ENCODE data around the gene LUZP2. TPM values are rescaled to one million over a fixed set of nuclear protein-coding genes. Genes with fewer than 3 reads are reported as not detected.

LUZP2 gene
- total RNA-seq, 1 donor from 2014 or later = 1.3 TPM

DNA sequence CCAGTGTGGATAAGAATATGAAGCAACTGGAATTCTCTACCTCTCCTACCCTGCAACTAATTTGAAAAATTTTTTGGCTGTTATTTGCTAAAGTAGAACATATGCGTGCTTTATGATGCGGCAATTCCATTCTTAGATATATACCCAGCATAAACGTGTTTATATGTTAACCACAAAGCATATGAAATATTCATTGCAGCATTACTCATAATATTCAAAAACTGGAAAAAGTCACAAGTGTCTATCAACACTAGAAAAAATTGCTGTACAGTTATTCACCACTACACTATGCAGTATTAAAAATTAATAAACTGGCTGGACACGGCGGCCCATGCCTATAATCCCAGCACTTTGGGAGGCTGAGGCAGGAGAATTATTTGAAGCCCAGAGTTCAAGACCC is 226.4 kb downstream of the LUZP2 start:
- no peak for ATAC-seq

DNA sequence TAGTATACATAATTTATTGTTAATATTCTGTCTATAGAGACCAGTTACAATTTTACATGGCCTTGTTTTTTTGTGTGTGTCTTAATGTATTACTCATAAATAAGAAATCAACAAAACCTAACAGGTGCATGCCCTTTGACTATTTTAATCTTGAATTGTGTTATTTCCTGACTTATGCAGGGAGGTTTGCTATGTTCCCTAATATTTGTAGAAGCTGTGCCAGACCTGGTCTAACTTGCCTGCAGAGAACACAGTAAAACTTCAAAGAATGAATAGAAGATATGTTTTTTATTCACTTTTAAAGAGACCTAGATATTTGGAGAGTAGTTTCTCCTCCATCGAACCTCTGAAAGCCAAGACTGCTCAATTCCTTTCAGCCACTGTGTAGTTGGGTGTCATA is 234.7 kb downstream of the LUZP2 start:
- ATAC-seq = no peak

DNA sequence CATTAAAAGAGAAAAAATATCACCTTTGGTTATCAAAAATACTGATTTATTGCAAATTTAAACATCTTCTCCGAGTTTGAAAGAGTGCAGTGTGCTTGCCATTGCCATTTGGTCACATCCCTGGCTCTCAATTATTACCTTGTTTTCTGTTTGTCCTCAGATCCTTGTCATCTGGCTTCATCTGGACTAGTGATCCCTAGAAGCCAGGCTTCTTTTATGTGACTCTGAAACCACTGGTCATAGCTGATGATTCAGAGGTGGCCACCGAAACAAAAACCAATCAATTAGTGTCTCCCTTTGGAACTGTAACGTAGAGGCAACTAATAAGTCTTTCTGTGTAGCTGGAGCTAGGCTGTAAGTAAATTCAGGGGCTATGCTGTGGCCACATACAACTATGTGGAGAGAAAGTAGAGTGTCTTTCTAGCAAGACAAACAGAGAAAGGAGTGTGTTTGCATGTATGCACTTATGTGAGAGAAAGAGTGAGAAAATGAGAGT is 237.9 kb downstream of the LUZP2 start:
- ATAC-seq = no peak

DNA sequence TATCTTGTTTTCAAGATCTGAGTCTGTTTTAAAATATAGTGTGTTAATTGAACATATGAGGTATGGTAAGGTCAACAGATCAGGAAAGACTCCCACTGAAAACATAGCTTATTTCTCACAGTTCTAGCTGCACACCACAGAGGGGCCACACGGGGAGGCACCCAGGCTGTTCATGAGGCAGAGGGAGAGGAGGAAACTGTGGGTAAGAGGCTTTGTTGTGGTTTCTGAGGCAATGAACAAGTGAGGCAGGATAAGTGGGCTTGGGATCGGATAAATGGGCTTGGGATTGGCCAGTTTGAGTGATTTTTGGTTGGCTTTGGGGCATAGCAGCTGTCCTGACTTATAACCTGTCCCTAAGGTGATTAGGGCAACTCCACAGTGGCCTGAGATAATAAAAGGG is 242.1 kb downstream of the LUZP2 start:
- no peak for ATAC-seq

DNA sequence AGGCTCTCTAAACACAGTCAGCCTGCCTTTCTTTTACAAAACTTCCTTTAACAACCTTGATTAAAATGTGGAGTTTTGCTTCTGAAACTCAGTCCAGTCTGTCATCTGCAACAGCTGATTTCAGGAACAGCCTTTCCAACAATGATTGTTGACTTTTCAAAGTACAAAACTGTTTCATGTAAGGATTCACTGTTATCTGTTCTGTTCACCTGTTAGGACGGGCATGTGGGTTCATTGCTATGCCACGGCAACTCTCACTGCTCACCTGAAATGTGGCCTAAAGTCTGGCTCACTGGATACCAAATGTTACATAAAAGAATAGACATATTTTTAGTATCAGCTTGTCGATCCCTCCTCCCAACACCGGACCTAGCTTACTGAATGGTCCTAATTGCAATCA is 242.8 kb downstream of the LUZP2 start:
- no peak for ATAC-seq

DNA sequence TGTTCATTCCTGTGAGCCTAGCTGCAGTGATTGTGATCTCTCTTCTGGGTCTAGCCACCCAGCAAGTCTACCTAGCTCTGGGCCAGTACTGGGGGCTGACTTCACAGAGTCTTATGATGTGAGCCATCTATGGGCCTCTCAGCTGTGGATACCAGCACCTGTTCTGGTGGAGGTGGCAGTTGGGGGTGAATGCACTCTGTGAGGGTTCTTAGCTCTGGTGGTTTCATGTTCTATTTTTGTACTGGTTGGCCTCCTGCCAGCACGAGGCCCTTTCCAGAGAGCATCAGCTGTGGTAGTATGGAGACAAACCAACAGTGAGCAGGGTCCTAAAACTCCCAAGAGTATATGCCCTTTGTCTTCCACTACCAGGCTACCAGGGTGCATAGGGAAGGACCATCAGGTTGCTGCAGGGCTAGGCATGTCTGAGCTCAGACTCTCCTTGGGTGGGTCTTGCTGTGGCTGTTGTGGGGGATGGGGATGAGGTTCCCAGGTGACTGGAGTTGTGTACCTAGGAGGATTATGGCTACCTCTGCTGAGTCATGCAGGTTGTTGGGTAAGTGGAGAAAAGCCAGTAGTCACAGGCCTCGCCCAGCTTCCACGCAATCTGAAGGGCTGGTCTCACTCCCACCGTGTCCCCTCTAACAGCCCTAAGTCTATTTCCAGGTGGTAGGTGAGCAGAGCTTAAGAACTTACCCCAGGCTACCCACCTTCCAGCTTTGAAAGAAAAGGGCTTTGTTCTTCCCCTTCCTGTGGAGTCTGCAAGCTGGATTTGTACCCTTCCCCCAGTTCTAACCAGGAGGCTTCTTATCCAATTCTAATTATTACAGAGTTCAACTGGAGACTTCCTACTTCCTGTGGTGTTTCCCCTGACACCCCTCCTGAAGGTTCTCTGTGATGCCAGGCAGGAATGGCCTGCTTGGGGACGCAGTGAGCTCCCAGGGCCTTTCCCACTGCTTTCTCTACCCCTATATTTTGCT is 250.7 kb downstream of the LUZP2 start:
- peak; percentile 81 for ATAC-seq

DNA sequence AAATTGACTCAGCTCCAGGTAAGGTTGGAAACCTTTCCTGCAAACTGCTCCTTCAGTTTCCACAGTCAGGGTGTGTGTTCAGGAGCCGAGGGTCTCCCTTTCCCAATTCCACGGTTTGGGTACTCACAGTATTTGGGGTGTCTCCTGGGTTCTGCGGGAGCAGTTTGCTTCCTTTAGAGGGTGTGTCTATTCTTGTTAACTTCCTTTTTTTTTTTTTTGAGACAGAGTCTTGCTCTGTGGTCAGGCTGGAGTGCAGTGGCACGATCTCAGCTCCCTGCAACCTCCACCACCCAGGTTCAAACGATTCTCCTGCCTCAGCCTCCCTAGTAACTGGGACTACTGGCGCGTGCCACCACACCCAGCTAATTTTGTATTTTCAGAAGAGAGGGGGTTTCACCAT is 251.4 kb downstream of the LUZP2 start:
- ATAC-seq = no peak

DNA sequence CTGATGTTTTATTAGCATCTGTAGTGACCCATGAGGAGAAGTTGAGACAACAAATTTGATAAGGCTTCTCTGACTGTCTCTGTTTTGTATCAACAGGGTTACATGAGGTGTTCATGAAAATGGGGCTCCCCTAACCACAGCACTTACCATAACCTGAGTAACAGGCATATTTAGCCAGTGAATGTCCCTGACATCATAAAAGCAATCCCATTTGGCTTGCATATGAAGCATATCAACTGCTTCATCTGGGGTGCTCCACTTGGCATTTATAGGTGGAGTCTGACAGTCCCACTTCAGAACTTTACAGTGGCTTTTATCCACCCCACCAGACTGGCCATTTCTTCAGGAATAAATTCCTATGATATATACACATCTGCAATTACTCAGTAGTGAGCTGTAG is 257.6 kb downstream of the LUZP2 start:
- ATAC-seq = peak; percentile 62

DNA sequence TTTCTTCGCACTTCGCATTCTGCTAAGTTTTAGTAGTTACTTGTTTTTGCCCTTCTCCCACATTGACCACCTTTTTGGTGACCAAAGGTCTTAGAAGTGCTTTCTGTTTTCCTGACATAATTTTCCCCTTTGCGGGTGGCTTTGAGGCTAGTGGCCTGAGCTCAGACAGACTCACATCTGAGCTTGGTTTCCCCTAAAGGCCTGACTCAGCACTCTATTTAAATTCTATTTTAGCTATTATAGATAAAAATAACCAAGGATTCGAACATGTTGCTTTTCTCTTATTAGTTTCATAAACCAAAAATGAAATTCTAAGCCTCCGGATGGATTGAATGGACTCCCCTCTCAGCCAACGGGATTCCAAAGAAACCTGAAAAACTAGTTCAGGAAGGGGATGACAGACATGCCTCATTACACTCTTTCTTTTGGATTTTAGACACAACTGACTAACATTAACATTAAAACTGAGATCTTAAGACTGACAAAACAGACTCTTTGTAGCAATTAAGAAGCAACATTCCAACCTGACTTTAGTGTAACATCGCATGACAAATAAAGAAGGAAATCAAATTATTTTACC is 258.5 kb downstream of the LUZP2 start:
- peak; percentile 56 for ATAC-seq

DNA sequence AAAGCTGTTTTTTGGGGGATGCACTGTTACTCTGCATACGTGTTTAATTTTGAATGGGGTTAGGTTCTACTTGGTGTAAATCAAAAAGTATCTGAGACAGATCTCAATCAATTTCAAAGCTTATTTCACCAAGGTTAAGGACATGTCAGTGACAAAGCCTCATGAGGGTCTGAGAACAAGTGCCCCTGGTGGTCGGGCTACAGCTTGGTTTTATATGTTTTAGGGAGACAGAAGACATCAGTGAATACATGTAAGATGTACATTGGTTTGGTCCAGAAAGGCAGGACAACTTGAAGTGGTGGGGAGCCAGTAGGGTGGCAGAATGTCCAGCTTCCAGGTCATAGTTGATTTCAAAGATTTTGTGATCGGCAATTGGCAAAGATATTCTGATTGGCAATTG is 262.9 kb downstream of the LUZP2 start:
- no peak for ATAC-seq

DNA sequence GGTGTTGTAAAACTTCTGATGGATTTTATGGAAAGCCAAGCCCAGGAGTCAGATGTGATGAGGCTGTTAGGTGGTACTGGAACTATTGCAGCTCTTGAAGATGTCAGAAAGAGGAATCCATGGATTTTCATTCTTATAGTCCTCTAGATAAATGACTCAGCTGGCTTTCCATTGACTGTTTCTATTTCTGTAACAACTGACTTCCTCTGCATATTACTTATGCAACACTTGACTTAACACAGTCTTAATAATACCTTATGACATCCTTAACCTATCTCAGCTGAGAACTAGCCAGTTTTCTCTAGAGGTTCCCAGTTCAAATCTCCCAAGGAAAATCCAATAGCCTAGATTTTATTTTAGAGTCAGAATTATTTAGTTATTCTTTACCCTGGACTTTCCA is 263.8 kb downstream of the LUZP2 start:
- ATAC-seq = peak; percentile 52

DNA sequence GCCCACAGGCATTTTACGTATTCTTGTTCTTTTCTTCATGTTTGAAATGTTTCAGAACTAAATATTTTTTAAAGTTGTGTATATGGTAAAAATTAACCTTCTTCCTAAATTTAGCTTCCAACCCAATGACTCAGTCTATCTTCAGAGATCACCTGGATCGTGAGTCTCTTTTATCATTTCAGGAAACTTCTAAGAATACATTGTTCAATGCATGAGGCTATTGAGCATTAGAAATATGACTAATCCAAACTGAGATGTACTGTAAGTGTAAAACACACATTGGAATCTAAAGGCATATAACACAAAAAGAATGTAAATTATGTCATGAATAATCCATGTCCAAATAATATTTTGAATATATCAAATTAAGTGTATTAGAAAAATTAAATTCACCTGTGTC is 265.2 kb downstream of the LUZP2 start:
- ATAC-seq = no peak

DNA sequence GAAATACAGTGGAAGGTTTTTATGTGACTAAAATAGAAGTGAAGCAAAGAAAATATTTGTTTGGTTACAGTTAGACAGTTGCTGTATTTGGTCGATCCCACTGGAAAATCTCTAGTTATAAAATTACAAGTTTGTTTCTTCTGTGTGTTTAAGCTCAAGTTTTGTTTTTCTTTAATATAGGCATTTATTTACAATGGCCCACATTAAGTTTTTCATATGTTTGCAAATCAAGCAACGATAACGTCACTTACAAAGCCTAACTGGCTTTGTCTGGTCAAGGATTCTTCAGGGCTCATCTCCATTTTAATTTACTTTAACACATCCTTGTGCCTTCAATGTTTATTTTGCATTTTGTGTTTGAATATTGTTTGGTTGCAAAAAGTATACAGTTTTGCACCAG is 270.6 kb downstream of the LUZP2 start:
- no peak for ATAC-seq

DNA sequence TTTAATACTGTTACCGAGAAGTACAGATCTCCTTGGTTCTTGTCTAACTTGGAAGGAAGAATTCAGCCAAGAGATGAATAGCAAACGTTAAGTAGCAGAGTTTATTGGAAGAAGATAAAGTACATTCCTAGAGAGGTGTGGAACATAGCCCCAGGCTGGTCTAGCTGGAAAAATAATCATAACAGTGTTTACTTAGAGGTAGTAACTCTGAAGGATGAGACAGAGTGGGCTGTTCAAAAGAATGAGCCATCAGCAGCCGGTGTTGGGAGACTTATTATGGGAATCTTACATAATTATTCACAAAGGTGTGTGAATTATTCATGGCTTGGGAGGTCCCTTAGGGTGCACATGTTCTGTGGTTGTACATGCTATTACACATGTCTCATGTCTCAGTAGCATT is 276.5 kb downstream of the LUZP2 start:
- peak; percentile 75 for ATAC-seq

DNA sequence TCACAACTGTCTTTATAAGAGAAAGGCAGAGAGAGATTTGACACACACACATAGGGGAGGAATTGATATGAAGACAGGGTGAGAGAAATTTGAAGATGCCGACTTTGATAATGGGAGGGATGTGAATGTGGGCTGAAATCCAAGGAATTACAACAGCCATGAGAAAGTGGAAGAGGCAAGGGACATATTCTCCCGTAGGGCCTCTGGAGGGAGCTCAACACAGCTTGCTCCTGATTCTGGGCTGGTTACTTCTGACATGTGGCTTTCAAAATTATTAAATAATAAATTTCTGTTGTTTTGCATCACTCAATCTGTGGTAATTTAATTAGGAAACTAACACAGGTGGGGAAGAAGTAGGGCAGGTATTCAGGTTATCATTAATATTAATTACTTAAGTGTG is 282.9 kb downstream of the LUZP2 start:
- ATAC-seq = no peak

DNA sequence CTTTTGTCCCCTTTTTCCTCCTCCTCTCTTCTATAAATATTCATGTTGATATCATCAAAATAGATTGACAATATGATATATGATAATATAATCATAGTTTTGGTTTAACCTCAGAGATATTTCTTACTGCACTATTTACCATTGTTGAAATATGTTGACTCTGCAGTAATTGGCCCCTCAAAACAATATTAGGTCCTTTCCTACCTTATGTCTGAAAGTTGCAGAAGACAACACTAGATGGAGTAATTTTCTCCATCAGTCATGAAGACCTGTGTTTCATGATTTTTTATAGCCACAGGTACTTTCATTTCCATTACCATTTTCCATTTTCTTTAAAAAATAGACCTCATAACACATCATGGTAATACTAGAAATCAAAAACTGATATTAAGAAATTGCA is 284.4 kb downstream of the LUZP2 start:
- ATAC-seq = no peak

DNA sequence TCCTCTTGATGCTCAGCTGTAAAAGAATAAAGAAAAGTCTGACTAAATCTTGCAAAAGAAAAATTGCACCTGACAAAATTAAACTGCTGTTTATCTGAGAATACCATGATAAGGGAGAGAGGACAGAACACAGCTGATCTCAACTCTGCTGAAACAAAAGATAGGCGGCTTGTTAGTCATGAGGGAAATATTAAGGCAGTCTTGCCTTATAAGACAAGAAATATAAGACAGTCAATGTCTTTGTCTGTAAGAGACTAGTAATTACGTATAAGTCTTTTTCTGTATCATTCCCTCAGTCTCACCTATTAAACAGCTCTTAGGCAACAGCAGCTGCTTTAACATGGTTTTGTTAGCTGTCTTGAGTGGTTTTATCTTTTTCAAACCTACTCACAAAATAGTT is 296.6 kb downstream of the LUZP2 start:
- ATAC-seq = no peak

DNA sequence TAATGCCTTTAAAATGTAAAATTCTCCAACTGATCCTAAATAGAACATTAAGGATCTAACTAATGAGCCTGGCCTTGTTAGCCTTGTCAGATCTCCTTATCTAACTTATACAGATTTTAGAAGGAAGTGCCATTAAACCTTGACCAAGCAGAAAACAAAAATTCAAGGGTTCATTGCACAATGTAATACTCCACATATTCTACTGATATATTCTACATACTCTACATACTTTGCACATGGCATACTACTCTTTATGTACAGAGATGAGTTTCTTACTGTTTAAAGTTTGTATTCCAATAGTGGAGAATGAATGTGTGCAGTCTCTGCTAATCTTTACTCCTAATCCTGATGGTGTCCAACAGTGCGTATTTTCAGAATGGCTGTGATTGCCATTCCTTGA is 297.2 kb downstream of the LUZP2 start:
- no peak for ATAC-seq

DNA sequence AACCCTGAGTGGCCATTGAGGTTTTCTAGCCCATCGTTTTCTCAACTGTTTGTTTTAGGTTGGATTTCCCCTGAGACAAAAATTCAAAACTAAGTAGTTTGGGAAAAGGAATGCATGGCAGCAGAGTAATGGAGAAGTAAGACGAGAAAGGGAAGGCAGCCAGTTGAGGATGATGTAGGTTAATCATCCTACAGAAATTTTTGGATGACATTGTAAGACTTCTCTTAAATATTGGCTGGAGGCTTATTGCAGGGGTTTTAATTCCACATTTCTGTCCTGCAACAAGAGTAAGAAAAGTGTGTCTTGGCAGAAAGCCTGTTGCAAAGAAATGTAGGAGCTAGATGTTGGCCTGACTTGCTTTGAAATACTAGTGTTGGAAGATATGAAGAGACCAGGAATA is 308.8 kb downstream of the LUZP2 start:
- no peak for ATAC-seq

DNA sequence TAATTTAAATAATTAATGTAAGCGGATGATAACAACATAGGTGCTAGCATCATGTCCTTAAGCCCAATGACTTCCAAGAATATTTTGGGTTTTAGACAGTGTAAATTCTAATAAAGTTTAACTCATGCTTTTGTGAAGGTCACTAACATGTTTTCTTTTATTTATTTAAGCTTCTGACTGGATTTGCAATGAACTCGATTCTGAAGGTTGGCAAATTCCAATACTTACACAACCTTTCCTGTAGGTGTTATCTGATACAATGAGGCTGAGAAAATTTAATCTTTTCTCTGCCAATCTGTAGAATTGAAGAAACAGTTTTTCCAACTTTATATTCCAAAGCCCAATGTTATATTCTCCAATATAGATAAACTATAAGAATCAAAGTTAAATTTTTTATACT is 311.3 kb downstream of the LUZP2 start:
- no peak for ATAC-seq

DNA sequence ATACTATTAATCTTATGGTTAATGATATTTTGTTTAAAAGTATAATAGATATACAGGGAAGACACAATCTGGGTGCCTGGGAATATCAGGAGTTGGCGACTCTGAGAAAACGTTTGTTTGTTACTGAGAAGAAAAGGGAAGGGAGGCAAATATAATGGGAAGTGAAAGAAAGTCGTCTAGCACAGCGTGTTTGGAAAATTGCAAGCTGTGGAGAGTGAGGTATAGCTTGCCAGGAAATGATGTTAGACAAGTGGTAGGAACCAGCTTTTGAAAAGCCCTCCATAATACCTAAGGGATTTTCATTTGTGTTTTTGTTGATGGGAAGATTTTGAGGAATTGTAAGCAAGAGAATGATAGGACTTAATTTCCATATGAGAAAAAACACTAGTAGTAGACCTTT is 322.2 kb downstream of the LUZP2 start:
- no peak for ATAC-seq

DNA sequence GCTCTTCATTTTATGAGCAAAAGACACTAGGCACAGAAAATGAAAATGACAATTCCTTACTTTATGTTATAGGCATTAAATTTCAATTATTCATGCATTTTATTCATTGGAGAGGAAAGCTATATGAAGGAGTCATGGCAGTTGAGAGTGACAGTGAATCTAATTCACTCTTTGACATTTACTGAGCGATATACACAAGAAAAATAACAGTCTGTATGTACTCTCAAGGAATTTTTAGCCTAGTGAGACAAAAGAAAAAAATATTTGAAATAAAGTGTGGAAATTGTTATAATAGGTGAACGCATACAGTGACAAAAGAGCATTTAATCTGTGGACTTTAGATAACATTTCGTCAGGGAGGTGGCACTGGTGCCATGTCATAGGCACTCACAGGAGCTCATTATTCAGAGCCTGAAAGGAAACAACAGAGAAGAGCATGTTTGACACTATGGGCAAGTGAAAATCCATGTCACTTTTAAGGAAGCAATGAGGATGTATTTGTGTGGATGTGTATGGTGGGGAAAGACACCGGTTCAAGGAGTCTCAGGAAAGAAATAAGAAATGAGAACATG is 323.1 kb downstream of the LUZP2 start:
- no peak for ATAC-seq

DNA sequence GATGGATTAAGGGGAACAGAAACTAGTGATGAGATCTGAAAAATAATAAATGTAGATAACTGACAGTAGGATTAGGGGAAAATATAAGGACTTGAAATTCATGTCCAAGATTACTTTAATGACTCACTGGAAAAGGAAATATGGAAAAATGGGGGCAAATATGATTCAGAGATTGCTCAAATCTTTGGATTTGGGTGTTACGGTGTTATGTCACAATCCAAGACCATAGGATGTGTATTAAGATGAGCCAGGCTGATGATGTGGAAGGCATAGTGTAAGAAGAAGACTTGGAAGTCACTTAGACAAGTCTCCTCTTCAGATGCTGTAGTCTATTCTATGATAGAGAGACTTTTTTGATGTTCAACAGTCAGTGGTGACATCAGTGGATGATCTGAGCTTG is 323.7 kb downstream of the LUZP2 start:
- ATAC-seq = no peak

Measured in esophagus mucosa (tissue), 1 donor.